HepG2 (cell line): ENCODE results near the gene RIPPLY2. TPM values are rescaled to one million over a fixed set of nuclear protein-coding genes. Genes with fewer than 3 reads are reported as not detected.

Source experiments
- ATAC-seq: fragments of 200-7000 bp; cut with Tn5 transposase; 3 replicates; pipeline ENCODE4 v1.9.1; 2020; ENCODE audit warnings: mild to moderate bottlenecking, moderate library complexity
- BruUV-seq: library from RNA; stranded (reverse); fragments of 400-500 nt; replicated peaks from 2 replicates; lab custom pipeline; 2021; lab: Mats Ljungman, UMichigan
- CTCF ChIA-PET: fragments of 300-600 bp; formaldehyde crosslinking; extraction: SDS; loops from one replicate; lab custom pipeline; 2021; ENCODE audit warnings: low total read pairs, inconsistent platforms, low intra/inter-chr PET ratio; lab: Yijun Ruan, JAX
- POLR2A ChIA-PET: fragments of 350-600 bp; sonication (Branson Sonifier 250); formaldehyde crosslinking; loops from one replicate; lab custom pipeline; 2020; ENCODE audit warnings: antibody characterized with exemption, inconsistent platforms; lab: Yijun Ruan, JAX
- DNase-seq: peaks from one replicate; pipeline ENCODE4 v3.0.0-alpha.2; 2015; ENCODE audit warnings: low spot score
- FAIRE-seq: peaks from 3 replicates; lab custom pipeline; 2011; peaks lifted over from hg19 to GRCh38; lab: Jason Lieb, UNC
- H2AFZ ChIP-seq: one replicate; pipeline ENCODE4 v1.6.1; 2011; ENCODE audit warnings: low read length, inconsistent platforms
- H3K27ac ChIP-seq: fragments of 300-600 bp; 3 replicates; pipeline ENCODE4 v1.8.0; 2011; ENCODE audit warnings: mixed run types, mild to moderate bottlenecking, mixed read lengths, low read length, inconsistent platforms; ENCODE audit not compliant: insufficient read depth; ENCODE audit errors: extremely low read length
- H3K27me3 ChIP-seq, 2 experiments: fragments of 200-600 bp in 1 of 2; 2 replicates in 1 of 2; 3 replicates in 1 of 2; pipeline versions ENCODE4 v1.6.0 to v1.8.0; 2011; ENCODE audit warnings: low read length in 2 of 2, mild to moderate bottlenecking in 2 of 2, moderate library complexity in 2 of 2, inconsistent platforms in 1 of 2; ENCODE audit not compliant: insufficient read depth in 2 of 2, control insufficient read depth in 1 of 2
- H3K36me3 ChIP-seq, 2 experiments: fragments of 200-600 bp in 1 of 2; replicated peaks in 1 of 2; 2 replicates in 1 of 2; 3 replicates in 1 of 2; pipeline versions ENCODE4 v1.5.1 to v1.8.0; 2011; ENCODE audit warnings: low read length in 2 of 2, inconsistent platforms in 1 of 2; ENCODE audit not compliant: insufficient read depth in 2 of 2, control insufficient read depth in 1 of 2
- H3K4me1 ChIP-seq: 2 replicates; pipeline ENCODE4 v1.5.1; 2012; ENCODE audit warnings: low read length, inconsistent platforms; ENCODE audit not compliant: insufficient read depth
- H3K4me2 ChIP-seq: 2 replicates; pipeline ENCODE4 v1.6.0; 2011; ENCODE audit warnings: low read depth, low read length, inconsistent platforms
- H3K4me3 ChIP-seq, 3 experiments: fragments of 200-600 bp in 1 of 3; sonication (generic), shearing (Covaris generic) in 1 of 3; replicated peaks in 1 of 3; 2 replicates each; pipeline ENCODE4 v1.5.1; 2011 to 2016; ENCODE audit warnings: low read length in 3 of 3, inconsistent platforms in 2 of 3, low read depth in 2 of 3, mild to moderate bottlenecking in 2 of 3, control low read depth in 1 of 3, mixed read lengths in 1 of 3; ENCODE audit not compliant: insufficient read depth in 1 of 3
- H3K79me2 ChIP-seq: one replicate; pipeline ENCODE4 v1.6.1; 2011; ENCODE audit warnings: low read length, inconsistent platforms; ENCODE audit not compliant: insufficient read depth
- H3K9ac ChIP-seq: 2 replicates; pipeline ENCODE4 v1.6.0; 2011; ENCODE audit warnings: mild to moderate bottlenecking, low read depth, low read length, inconsistent platforms; ENCODE audit not compliant: insufficient read depth
- H3K9me3 ChIP-seq: 2 replicates; pipeline ENCODE4 v1.5.1; 2012; ENCODE audit warnings: mild to moderate bottlenecking, low read length
- H4K20me1 ChIP-seq: 2 replicates; pipeline ENCODE4 v1.6.0; 2011; ENCODE audit warnings: inconsistent platforms, mild to moderate bottlenecking, low read length, moderate library complexity; ENCODE audit not compliant: insufficient read depth
- ETV6 ChIP-seq: sonication (generic); formaldehyde crosslinking; conservative IDR thresholded peaks from 2 replicates; pipeline ENCODE4 v1.4.0; 2020; ENCODE audit warnings: missing genetic modification reagents
- HOXA5 ChIP-seq: sonication (generic); formaldehyde crosslinking; IDR thresholded peaks from 2 replicates; pipeline ENCODE4 v1.4.0; 2020; ENCODE audit warnings: missing genetic modification reagents
- NCOR1 ChIP-seq: fragments of 200-600 bp; sonication (generic); IDR thresholded peaks from 2 replicates; pipeline ENCODE4 v1.7.0; 2017; ENCODE audit warnings: antibody characterized with exemption, low read length, borderline replicate concordance
- NPAS2 ChIP-seq: sonication (generic); formaldehyde crosslinking; IDR thresholded peaks from 2 replicates; pipeline ENCODE4 v1.8.0; 2022; ENCODE audit warnings: mild to moderate bottlenecking, missing genetic modification reagents, borderline replicate concordance
- SP2 ChIP-seq: sonication (generic); formaldehyde crosslinking; IDR thresholded peaks from 2 replicates; pipeline ENCODE4 v1.5.1; 2020; ENCODE audit warnings: mild to moderate bottlenecking, missing genetic modification reagents
- XBP1 ChIP-seq: sonication (generic); formaldehyde crosslinking; IDR thresholded peaks from 2 replicates; pipeline ENCODE4 v1.5.0; 2020; ENCODE audit warnings: missing genetic modification reagents
- ZFP36 ChIP-seq: fragments of 150-350 bp; IDR thresholded peaks from 2 replicates; pipeline ENCODE4 v1.6.1; 2018; ENCODE audit warnings: borderline replicate concordance, low read length, low read depth; ENCODE audit not compliant: partially characterized antibody
- ZNF30 ChIP-seq: sonication (generic); formaldehyde crosslinking; IDR thresholded peaks from 2 replicates; pipeline ENCODE4 v1.5.0; 2020; ENCODE audit warnings: mild to moderate bottlenecking, missing genetic modification reagents
- ZNF343 ChIP-seq: sonication (generic); formaldehyde crosslinking; IDR thresholded peaks from 2 replicates; pipeline ENCODE4 v1.4.0; 2020; ENCODE audit warnings: mild to moderate bottlenecking, missing genetic modification reagents
- ZNF382 ChIP-seq: sonication (generic); formaldehyde crosslinking; IDR thresholded peaks from 2 replicates; pipeline ENCODE4 v1.5.0; 2020; ENCODE audit warnings: missing genetic modification reagents, mild to moderate bottlenecking, borderline replicate concordance
- ZZZ3 ChIP-seq: sonication (generic); formaldehyde crosslinking; IDR thresholded peaks from 2 replicates; pipeline ENCODE4 v1.4.0; 2020; ENCODE audit warnings: missing genetic modification reagents, mild to moderate bottlenecking, borderline replicate concordance
- WGBS: methylation state at CpG from one replicate; pipeline ENCODE4 v1.1.6; 2017; ENCODE audit warnings: low lambda C conversion rate; 5-methylcytosine and 5-hydroxymethylcytosine counted together
- in situ Hi-C: cut with HindIII; loops from 2 replicates; pipeline ENCODE4 v1.10.0; 2017; ENCODE audit warnings: low pct_unique_long_range_greater_than_20kb; ENCODE audit not compliant: extremely low pct_ligation_motif_present
- intact Hi-C: fragments of 100-400 bp; cut with micrococcal nuclease; formaldehyde crosslinking; loops from one replicate; pipeline ENCODE4 v1.10.0; 2022; ENCODE audit not compliant: unreplicated experiment
- polyA plus RNA-seq, 8 experiments: library from polyadenylated mRNA; depleted of rRNA in 3 of 8; stranded (reverse) in 7 of 8; unstranded in 1 of 8; fragments of >200 nt; fragmentation: Illumina TruSeq in 4 of 8; extraction: Trizol in 4 of 8; gene quantifications; 2 replicates each; pipeline versions ENCODE4 v1.2.1 to v1.2.3, GENCODE V29; 2011 to 2016; ENCODE audit warnings: low read depth in 4 of 8, missing spikeins in 1 of 8, mixed read lengths in 1 of 8; ENCODE audit not compliant: insufficient read depth in 1 of 8
- total RNA-seq, 5 experiments: library from RNA; depleted of rRNA; stranded (reverse); fragments of >200 nt; fragmentation: Illumina TruSeq; extraction: Trizol; gene quantifications; 2 replicates each; pipeline ENCODE4 v1.2.3, GENCODE V29; 2016; ENCODE audit warnings: low read depth in 1 of 5
- TF ChIP-seq, protein P1 (sequence below): sonication (generic); formaldehyde crosslinking; IDR thresholded peaks from 2 replicates; pipeline ENCODE4 v1.9.0; 2022; ENCODE audit warnings: missing genetic modification reagents, mild to moderate bottlenecking, borderline replicate concordance
- TF ChIP-seq, protein P2 (sequence below): sonication (generic); formaldehyde crosslinking; IDR thresholded peaks from 2 replicates; pipeline ENCODE4 v1.8.0; 2022; ENCODE audit warnings: mild to moderate bottlenecking, missing genetic modification reagents, borderline replicate concordance
- TF ChIP-seq, protein P3 (sequence below): IDR thresholded peaks from 2 replicates; pipeline ENCODE4 v1.6.1; 2012; ENCODE audit warnings: inconsistent platforms
- TF ChIP-seq, protein P4 (sequence below): IDR thresholded peaks from 2 replicates; pipeline ENCODE4 v1.4.0; 2020; ENCODE audit warnings: mild to moderate bottlenecking, missing genetic modification reagents
- TF ChIP-seq, protein P5 (sequence below): IDR thresholded peaks from 2 replicates; pipeline ENCODE4 v1.6.1; 2016; ENCODE audit warnings: low read depth, control low read depth

RIPPLY2 gene
- total and polyA plus RNA-seq, 2 of the 13 experiments (the other 11 are each of a cell fraction or from before 2014, with no cell fraction given) = not detected

DNA sequence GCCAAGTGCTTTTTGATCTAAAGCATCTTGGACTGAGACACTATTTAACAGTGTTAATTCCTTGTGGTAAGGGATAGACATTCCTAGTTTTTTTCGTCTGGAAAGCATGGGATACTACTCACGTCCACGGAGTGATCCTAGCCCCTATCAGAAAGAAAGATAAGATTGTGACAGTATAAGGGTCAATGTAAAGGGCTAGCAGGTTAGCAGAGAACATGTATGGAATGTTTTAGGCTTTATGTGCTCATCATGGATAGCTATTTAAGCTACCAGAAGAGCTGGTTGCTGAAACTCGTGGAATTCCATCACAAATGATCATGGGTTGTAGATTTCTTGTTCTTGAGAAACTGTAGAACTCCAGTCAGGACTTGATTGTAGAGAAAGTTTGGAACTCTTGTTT, 38.4 kb downstream of the RIPPLY2 start (continued):
- TF ChIP-seq, protein P1, sequence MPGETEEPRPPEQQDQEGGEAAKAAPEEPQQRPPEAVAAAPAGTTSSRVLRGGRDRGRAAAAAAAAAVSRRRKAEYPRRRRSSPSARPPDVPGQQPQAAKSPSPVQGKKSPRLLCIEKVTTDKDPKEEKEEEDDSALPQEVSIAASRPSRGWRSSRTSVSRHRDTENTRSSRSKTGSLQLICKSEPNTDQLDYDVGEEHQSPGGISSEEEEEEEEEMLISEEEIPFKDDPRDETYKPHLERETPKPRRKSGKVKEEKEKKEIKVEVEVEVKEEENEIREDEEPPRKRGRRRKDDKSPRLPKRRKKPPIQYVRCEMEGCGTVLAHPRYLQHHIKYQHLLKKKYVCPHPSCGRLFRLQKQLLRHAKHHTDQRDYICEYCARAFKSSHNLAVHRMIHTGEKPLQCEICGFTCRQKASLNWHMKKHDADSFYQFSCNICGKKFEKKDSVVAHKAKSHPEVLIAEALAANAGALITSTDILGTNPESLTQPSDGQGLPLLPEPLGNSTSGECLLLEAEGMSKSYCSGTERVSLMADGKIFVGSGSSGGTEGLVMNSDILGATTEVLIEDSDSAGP (CRISPR knock-in tag) = no peak
- TF ChIP-seq ZZZ3 (CRISPR knock-in tag) = no peak
- TF ChIP-seq ZNF343 (CRISPR knock-in tag) = no peak

DNA sequence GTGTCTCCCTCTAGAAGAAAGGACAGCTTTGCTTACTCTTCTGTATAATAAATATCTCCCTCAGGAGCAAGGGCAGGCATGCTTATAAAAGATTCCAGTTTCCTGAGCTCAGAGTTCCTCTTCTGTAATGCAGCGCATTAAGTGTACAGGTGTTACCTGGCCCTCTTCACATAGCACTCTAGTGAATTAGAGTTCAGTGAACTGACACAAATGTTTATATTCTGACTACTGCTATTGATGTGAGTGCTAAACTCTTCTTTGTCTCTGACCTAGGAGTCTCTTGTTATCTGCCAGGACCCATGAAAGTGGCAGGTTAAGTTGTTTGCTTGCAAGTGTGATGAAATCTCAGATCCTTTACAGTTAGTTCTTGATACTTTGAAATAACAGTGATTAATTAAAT, 39.9 kb downstream of the RIPPLY2 start:
- in situ Hi-C loops = no loop called here
- BruUV-seq = no TSS peak
- CTCF ChIA-PET = no interaction called here
- TF ChIP-seq, protein P2, sequence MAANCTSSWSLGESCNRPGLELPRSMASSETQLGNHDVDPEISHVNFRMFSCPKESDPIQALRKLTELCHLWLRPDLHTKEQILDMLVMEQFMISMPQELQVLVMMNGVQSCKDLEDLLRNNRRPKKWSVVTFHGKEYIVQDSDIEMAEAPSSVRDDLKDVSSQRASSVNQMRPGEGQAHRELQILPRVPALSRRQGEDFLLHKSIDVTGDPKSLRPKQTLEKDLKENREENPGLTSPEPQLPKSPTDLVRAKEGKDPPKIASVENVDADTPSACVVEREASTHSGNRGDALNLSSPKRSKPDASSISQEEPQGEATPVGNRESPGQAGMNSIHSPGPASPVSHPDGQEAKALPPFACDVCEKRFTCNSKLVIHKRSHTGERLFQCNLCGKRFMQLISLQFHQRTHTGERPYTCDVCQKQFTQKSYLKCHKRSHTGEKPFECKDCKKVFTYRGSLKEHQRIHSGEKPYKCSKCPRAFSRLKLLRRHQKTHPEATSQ (CRISPR knock-in tag) = no peak
- TF ChIP-seq SP2 (CRISPR knock-in tag) (no peak), NCOR1 (no peak), ETV6 (CRISPR knock-in tag) (no peak), ZFP36 (no peak), ZNF382 (no peak), NPAS2 (no peak), HOXA5 (CRISPR knock-in tag) (no peak), XBP1 (CRISPR knock-in tag) (no peak), ZNF30 (no peak)
- TF ChIP-seq, protein P3, sequence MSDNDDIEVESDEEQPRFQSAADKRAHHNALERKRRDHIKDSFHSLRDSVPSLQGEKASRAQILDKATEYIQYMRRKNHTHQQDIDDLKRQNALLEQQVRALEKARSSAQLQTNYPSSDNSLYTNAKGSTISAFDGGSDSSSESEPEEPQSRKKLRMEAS = no peak
- TF ChIP-seq, protein P4, sequence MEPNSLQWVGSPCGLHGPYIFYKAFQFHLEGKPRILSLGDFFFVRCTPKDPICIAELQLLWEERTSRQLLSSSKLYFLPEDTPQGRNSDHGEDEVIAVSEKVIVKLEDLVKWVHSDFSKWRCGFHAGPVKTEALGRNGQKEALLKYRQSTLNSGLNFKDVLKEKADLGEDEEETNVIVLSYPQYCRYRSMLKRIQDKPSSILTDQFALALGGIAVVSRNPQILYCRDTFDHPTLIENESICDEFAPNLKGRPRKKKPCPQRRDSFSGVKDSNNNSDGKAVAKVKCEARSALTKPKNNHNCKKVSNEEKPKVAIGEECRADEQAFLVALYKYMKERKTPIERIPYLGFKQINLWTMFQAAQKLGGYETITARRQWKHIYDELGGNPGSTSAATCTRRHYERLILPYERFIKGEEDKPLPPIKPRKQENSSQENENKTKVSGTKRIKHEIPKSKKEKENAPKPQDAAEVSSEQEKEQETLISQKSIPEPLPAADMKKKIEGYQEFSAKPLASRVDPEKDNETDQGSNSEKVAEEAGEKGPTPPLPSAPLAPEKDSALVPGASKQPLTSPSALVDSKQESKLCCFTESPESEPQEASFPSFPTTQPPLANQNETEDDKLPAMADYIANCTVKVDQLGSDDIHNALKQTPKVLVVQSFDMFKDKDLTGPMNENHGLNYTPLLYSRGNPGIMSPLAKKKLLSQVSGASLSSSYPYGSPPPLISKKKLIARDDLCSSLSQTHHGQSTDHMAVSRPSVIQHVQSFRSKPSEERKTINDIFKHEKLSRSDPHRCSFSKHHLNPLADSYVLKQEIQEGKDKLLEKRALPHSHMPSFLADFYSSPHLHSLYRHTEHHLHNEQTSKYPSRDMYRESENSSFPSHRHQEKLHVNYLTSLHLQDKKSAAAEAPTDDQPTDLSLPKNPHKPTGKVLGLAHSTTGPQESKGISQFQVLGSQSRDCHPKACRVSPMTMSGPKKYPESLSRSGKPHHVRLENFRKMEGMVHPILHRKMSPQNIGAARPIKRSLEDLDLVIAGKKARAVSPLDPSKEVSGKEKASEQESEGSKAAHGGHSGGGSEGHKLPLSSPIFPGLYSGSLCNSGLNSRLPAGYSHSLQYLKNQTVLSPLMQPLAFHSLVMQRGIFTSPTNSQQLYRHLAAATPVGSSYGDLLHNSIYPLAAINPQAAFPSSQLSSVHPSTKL (CRISPR knock-in tag) = no peak
- TF ChIP-seq, protein P5, sequence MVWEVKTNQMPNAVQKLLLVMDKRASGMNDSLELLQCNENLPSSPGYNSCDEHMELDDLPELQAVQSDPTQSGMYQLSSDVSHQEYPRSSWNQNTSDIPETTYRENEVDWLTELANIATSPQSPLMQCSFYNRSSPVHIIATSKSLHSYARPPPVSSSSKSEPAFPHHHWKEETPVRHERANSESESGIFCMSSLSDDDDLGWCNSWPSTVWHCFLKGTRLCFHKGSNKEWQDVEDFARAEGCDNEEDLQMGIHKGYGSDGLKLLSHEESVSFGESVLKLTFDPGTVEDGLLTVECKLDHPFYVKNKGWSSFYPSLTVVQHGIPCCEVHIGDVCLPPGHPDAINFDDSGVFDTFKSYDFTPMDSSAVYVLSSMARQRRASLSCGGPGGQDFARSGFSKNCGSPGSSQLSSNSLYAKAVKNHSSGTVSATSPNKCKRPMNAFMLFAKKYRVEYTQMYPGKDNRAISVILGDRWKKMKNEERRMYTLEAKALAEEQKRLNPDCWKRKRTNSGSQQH (CRISPR knock-in tag) = no peak

More for the DNA sequence above, 39.9 kb downstream of the RIPPLY2 start:
- H3K9ac ChIP-seq = no peak overlapping the region
- H3K27ac ChIP-seq = no peak overlapping the region
- H2AFZ ChIP-seq = no peak overlapping the region
- no peak overlapping the region for H3K4me2 ChIP-seq
- no peaks in the 10 kb centered on the region for H3K79me2 ChIP-seq
- no peaks in the 10 kb centered on the region for H3K36me3 ChIP-seq
- FAIRE-seq = no peak
- H4K20me1 ChIP-seq = no peaks in the 10 kb centered on the region
- no peak for DNase-seq
- POLR2A ChIA-PET = no interaction called here
- no peak overlapping the region for H3K4me3 ChIP-seq
- WGBS = 95% methylated on average over 1 of the region's 1 CpG
- ATAC-seq = no peak
- intact Hi-C loops = no loop called here
- H3K27me3 ChIP-seq = no peaks in the 10 kb centered on the region
- no peaks in the 10 kb centered on the region for H3K4me1 ChIP-seq
- no peaks in the 10 kb centered on the region for H3K9me3 ChIP-seq
